ENCODE data around the gene UBE2I.

The UBE2I gene

DNA sequence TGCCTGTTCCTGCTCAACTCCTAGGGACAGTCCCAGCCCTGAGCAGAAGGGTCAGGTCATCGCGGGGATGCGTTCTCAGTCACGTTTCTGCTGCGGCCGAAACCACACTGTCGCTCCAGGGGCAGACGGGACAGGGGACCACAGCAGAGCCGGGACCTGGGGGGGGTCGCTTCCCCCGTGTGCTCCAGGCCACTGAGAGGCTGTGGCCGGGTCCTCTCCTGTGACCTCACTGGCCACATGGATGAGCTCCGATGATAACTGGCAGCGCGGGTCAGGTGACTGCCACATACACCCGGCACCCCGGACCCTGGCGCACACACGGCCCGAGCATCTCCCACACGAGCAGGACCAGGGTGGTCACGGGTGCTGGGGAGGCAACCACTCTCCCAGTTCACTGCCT is 55.1 kb downstream of the UBE2I start:
- DNase-seq = no peak

DNA sequence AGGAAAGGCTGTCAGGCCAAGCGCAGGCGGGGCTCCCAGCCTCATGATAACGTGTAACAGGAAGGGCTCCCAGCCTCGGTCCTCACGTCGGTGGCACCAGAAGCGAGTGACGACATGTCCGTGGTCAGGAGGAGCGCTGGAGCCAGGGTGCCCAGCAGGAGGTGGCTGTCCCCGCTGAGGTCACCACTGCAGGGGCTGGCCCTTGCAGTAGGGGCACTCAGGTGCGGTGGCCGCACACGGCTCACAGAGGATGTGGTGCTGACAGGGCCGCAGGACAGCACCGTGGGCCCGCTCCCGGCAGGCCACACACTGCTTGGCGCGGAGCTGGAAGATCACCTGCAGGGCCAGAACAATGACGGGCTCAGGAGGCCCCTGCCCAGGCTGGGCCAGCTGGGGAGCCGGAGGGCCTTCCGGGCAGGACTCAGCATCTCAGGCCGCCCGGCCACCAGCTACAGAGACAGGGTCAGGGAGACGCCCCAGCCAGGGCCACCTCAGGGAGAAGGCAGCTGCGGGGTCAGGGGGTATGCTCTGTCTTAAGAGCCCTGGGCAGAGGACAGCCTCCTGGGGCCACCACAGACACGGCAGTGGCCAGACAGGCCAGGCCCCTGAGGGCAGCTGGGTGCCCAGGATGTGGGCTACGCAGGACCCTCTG is 56.8 kb downstream of the UBE2I start:
- no peak for DNase-seq

DNA sequence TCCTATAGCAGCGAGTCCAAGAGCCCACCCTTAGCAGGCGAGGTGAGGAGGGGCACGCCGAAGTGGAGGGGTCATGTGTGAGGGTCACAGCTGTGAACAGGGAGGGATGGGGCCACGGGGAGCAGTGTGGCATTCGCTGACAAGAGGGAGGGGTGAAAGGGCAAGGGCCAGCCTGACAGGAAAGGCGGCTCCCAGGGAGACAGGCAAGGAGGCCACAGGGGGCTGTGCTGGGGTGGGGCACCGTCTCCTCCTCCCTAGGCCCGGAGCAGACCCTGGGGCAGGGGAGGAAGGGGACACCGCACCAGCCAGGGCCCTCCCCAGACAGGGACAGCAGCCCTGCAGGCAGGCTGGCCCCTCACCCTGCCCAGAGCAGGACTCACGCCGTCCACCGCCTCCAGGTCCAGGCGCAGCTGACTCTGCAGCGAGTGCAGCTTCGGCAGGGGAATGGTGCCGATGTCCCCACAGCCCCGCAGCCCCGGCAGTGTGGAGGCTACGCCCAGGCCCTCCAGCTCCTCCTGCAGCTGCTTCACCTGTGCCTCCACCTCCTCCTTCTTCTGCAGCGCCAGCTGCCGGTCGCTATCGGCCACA is 57.4 kb downstream of the UBE2I start:
- no peak for DNase-seq

DNA sequence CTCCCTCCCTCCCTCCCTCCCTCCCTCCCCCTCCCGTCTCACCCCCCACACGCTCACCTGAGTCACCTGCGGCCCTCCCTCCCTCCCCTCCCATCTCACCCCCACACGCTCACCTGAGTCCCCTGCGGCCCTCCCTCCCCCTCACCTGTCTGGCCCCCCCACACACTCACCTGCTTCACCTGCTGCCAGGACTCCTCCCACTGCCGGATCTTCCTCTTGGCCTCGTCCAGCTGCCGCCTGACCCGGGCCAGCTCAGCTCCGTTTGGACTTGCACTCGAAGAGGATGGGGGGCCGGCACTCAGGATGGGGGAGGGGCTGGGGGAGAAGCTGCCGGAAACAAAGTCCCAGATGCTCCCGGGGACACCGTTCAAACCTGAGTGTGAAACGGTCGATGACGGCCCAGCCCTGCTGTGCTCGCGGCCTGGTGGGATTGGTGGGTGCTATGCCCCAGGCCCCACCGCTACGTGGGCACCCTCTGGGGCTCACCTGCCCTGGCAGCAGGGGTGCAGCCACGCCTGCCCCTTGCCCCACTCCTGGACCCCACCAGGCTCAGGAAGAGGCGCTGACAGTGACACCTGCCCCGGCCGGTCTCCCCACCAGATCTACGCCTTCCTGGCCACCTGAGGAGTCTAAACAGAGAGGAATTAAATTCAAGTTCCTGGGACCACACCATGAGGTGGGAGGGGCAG is 58.2 kb downstream of the UBE2I start:
- no peak for DNase-seq

DNA sequence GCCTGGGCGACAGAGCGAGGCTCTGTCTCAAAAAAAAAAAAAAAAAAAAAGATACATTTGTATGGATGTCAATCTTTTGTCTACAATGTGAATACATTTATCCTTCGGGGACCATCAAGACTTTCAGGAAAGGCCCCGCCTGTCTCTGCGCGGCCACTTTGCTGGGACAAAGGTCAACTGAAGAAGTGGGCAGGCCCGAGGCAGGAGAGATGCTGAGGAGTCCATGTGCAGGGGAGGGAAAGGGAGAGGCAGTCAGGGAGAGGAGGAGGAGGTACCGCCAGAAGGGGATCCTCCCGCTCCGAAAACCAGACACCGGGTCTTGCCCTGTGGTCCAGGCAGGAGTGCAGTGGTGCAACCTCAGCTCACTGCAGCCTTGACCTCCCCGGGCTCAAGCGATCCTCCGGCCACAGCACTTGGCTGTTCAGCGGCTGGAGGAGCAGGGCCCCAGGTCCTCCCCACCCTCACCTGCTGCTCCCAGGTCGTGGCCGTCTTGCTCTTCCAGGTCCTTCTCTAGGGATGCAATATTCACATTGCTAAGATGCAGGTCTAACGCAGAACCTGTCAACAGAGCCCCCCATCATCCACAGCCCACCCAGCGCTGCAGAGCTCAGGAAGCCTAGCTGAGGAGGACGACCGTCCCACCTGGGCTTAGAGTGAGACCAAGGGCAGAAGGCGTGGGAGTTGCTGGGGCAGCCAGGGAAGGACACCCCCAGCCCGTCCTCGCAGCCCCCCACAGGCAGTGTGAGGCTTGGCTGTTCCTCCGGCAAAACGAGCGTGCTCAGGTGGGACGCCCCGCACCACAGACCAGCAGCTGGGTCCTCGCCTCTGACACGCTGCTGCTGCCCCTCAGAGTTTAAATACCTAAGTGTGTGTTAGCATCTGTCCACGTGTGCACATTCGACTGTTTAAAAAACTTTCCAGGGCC is 61.9 kb downstream of the UBE2I start:
- DNase-seq = no peak

DNA sequence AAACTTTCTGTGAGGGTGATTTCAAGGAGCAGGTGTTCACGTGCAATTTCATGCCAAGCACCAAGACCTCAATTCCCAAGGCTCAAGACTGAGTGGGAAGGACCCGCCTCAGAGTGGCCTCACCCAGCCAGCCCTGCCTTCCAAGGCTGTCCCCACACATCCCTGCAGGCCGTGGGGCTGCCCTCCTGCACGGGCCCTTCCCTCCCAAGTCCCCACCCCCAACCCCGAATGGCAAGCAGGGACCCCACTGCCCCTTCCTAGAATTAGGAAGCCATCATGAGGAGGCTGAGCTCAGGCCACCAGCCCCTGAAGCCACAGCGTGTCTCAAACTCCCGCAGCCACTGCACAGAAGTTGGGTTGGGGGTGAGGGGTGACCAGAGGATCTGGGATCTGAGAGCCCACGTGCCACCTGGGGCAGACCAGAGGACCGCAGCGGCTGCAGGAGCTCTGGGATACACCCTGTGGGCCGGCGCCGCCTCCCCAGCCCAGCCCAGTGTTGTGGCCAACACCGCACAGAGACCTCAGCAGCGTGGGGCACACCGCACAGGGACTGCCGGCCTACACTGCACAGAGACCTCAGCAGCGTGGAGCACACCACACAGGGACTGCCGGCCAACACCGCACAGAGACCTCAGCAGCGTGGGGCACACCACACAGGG is 63.0 kb downstream of the UBE2I start:
- no peak for DNase-seq

DNA sequence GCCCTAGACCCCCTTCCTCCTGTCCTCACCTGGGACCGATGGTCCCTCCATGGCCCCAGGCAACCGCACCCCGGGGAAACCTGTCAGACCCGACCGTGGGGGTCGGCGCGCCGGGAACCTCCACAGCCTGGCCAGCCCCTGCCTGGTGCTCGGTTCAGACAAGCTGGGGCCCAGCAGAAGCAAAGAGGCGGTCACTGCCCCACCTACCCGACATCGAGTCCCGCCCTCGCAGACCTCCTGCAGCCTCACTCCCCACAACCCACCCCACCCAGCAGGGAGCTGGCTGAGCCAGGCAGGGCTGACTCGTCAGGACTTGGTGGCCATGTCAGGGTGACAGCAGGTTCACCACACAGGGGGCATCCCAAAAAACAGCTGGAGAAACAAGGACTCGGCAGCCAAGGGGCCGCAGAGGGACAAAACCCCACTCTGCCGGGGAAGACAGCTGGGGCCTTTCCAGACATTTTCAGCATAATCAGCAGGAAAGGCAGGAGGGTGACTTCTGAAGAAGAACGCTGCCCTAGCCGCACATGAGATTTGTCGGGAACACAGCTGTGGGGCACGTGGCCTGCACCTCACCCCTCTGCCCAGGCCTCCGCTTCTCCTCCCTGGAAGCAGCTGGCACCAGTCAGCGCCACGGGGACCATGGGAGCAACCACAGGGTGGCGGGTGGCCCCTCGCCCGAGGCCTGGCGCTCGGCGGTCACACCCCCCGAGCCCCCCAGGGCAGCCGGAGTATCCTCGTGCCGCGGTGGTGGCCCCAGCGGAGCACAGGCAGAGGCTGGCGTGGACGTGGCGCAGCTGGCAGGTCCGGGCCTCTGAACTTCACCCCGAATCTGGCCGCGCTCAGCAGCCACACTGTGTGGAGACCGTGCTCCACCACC is 65.2 kb downstream of the UBE2I start:
- DNase-seq = no peak

DNA sequence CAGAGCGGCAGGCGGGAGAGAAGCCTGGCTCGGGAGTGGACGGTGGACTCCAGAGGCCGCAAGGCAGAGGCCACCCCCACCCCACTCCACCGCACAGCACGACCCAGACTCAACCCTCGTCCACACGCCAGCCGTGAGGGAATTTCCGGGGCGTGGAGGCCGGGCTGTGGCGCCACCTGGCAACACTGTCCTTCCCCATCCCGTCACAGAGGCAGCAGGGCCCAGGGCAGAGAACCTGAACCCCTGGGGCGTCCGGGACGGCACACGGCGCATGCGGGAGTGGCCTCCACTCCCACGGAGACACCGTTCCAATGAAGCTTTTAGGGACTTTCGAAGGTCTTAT is 65.8 kb downstream of the UBE2I start:
- DNase-seq = no peak

DNA sequence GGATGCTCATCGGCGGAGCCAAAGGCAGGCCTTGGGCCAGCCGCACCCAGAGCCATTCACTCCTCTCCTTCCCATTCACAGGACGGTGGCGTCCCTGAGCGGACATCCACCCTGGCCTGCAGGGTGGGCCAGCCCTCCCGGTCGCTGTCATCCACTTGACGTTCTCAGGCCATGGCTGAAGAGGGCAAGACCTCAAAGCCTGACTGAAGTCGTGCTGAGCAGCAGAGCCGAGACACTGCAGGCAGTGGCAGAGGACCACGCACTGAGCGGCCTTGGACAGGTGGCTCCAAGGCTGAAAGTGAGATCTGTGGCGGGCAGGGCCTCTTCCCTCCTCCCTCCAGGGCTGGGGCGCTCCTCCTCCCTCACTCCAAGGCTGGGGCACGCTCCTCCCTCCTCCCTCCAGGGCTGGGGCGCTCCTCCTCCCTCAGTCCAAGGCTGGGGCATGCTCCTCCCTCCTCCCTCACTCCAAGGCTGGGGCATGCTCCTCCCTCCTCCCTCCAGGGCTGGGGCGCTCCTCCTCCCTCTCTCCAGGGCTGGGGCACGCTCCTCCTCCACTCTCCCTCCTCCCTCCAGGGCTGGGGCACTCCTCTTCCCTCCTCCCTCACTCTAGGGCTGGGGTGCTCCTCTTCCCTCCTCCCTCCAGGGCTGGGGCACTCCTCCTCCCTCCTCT is 66.4 kb downstream of the UBE2I start:
- no peak for DNase-seq
